Omental fat pad (tissue), 4 donors: ENCODE results near the gene HDAC8. TPM values are rescaled to one million over a fixed set of nuclear protein-coding genes. Genes with fewer than 3 reads are reported as not detected.

ENCODE experiments used
- ATAC-seq: fragments of 150-250 bp; one replicate; pipeline ENCODE4 v1.9.1; 2016; ENCODE audit warnings: mild to moderate bottlenecking, moderate library complexity; ENCODE audit not compliant: low FRiP score
- DNase-seq: peaks from one replicate; pipeline ENCODE4 v3.0.0-alpha.2; 2019; ENCODE audit warnings: low spot score
- CTCF ChIP-seq, 3 donors: fragments of 450-650 bp; IDR thresholded peaks; one replicate each; pipeline ENCODE4 v1.5.1; 2016 to 2017; ENCODE audit warnings: antibody characterized with exemption in 3 of 3, mild to moderate bottlenecking in 3 of 3, moderate library complexity in 2 of 3
- total RNA-seq, 4 donors: library from RNA; depleted of rRNA; stranded (reverse); fragments of >200 nt; gene quantifications; one replicate each; pipeline ENCODE4 v1.1.0, GENCODE V29; 2016

HDAC8 gene
- total RNA-seq, 4 donors from 2014 or later, result 24.9 to 41.3 (median 30.5) TPM

GRCh38 chrX:72313707-72314641 lies 258.7 kb downstream of the HDAC8 start:
- TF ChIP-seq CTCF (IDR thresholded peaks at IDR 0.05), result no peak
- ATAC-seq (peak; percentile 70), DNase-seq (no peak)

- DNase-seq (no peak), ATAC-seq (no peak)
- no peak for TF ChIP-seq CTCF (IDR thresholded peaks at IDR 0.05)
Observed at GRCh38 chrX:72312311-72312940, 260.2 kb downstream of the HDAC8 start.

GRCh38 chrX:72309297-72310071 lies 263.2 kb downstream of the HDAC8 start:
- DNase-seq (no peak), ATAC-seq (no peak)
- no peak for TF ChIP-seq CTCF (IDR thresholded peaks at IDR 0.05)

- TF ChIP-seq CTCF (IDR thresholded peaks at IDR 0.05), result no peak
- peak; percentile 52 for DNase-seq
Observed at GRCh38 chrX:72308566-72309296, 263.9 kb downstream of the HDAC8 start.

GRCh38 chrX:72308209-72308565 lies 264.5 kb downstream of the HDAC8 start:
- no peak for ATAC-seq
- DNase-seq, result no peak
- no peak for TF ChIP-seq CTCF (IDR thresholded peaks at IDR 0.05)

More at GRCh38 chrX:72308566-72309296, 263.9 kb downstream of the HDAC8 start:
- ATAC-seq, result peak; percentile 68

GRCh38 chrX:72307646-72308051 lies 265.0 kb downstream of the HDAC8 start:
- DNase-seq (no peak), ATAC-seq (no peak)
- no peak for TF ChIP-seq CTCF (IDR thresholded peaks at IDR 0.05)
